ENCODE data around the gene JUNB.

GRCh38 chr19:12783849-12784393 is 7.4 kb upstream of the JUNB start:
- TF ChIP-seq CTCF (IDR thresholded peaks at IDR 0.05 in 8 of 11, conservative IDR thresholded peaks at IDR 0.05 in 3 of 11) (no peak), POLR2AphosphoS5 (IDR thresholded peaks at IDR 0.05) (peak; percentile 41 to 79 (median 45))
